HepG2 (cell line): ENCODE data around the gene TNFRSF13B. TPM values are rescaled to one million over a fixed set of nuclear protein-coding genes. Genes with fewer than 3 reads are reported as not detected.

Experiments used
- ATAC-seq: fragments of 200-7000 bp; cut with Tn5 transposase; 3 replicates; pipeline ENCODE4 v1.9.1; 2020; ENCODE audit warnings: mild to moderate bottlenecking, moderate library complexity
- BruUV-seq: library from RNA; stranded (reverse); fragments of 400-500 nt; replicated peaks from 2 replicates; lab custom pipeline; 2021; lab: Mats Ljungman, UMichigan
- CTCF ChIA-PET: fragments of 300-600 bp; formaldehyde crosslinking; extraction: SDS; loops from one replicate; lab custom pipeline; 2021; ENCODE audit warnings: low total read pairs, inconsistent platforms, low intra/inter-chr PET ratio; lab: Yijun Ruan, JAX
- POLR2A ChIA-PET: fragments of 350-600 bp; sonication (Branson Sonifier 250); formaldehyde crosslinking; loops from one replicate; lab custom pipeline; 2020; ENCODE audit warnings: antibody characterized with exemption, inconsistent platforms; lab: Yijun Ruan, JAX
- DNase-seq: peaks from one replicate; pipeline ENCODE4 v3.0.0-alpha.2; 2015; ENCODE audit warnings: low spot score
- FAIRE-seq: peaks from 3 replicates; lab custom pipeline; 2011; peaks lifted over from hg19 to GRCh38; lab: Jason Lieb, UNC
- H2AFZ ChIP-seq: one replicate; pipeline ENCODE4 v1.6.1; 2011; ENCODE audit warnings: low read length, inconsistent platforms
- H3K27ac ChIP-seq: fragments of 300-600 bp; 3 replicates; pipeline ENCODE4 v1.8.0; 2011; ENCODE audit warnings: mixed run types, mild to moderate bottlenecking, mixed read lengths, low read length, inconsistent platforms; ENCODE audit not compliant: insufficient read depth; ENCODE audit errors: extremely low read length
- H3K27me3 ChIP-seq, 2 experiments: fragments of 200-600 bp in 1 of 2; 2 replicates in 1 of 2; 3 replicates in 1 of 2; pipeline versions ENCODE4 v1.6.0 to v1.8.0; 2011; ENCODE audit warnings: low read length in 2 of 2, mild to moderate bottlenecking in 2 of 2, moderate library complexity in 2 of 2, inconsistent platforms in 1 of 2; ENCODE audit not compliant: insufficient read depth in 2 of 2, control insufficient read depth in 1 of 2
- H3K36me3 ChIP-seq, 2 experiments: fragments of 200-600 bp in 1 of 2; replicated peaks in 1 of 2; 2 replicates in 1 of 2; 3 replicates in 1 of 2; pipeline versions ENCODE4 v1.5.1 to v1.8.0; 2011; ENCODE audit warnings: low read length in 2 of 2, inconsistent platforms in 1 of 2; ENCODE audit not compliant: insufficient read depth in 2 of 2, control insufficient read depth in 1 of 2
- H3K4me1 ChIP-seq: 2 replicates; pipeline ENCODE4 v1.5.1; 2012; ENCODE audit warnings: low read length, inconsistent platforms; ENCODE audit not compliant: insufficient read depth
- H3K4me2 ChIP-seq: 2 replicates; pipeline ENCODE4 v1.6.0; 2011; ENCODE audit warnings: low read depth, low read length, inconsistent platforms
- H3K4me3 ChIP-seq, 3 experiments: fragments of 200-600 bp in 1 of 3; sonication (generic), shearing (Covaris generic) in 1 of 3; replicated peaks in 1 of 3; 2 replicates each; pipeline ENCODE4 v1.5.1; 2011 to 2016; ENCODE audit warnings: low read length in 3 of 3, inconsistent platforms in 2 of 3, low read depth in 2 of 3, mild to moderate bottlenecking in 2 of 3, control low read depth in 1 of 3, mixed read lengths in 1 of 3; ENCODE audit not compliant: insufficient read depth in 1 of 3
- H3K79me2 ChIP-seq: one replicate; pipeline ENCODE4 v1.6.1; 2011; ENCODE audit warnings: low read length, inconsistent platforms; ENCODE audit not compliant: insufficient read depth
- H3K9ac ChIP-seq: 2 replicates; pipeline ENCODE4 v1.6.0; 2011; ENCODE audit warnings: mild to moderate bottlenecking, low read depth, low read length, inconsistent platforms; ENCODE audit not compliant: insufficient read depth
- H3K9me3 ChIP-seq: 2 replicates; pipeline ENCODE4 v1.5.1; 2012; ENCODE audit warnings: mild to moderate bottlenecking, low read length
- H4K20me1 ChIP-seq: 2 replicates; pipeline ENCODE4 v1.6.0; 2011; ENCODE audit warnings: inconsistent platforms, mild to moderate bottlenecking, low read length, moderate library complexity; ENCODE audit not compliant: insufficient read depth
- CENPT ChIP-seq: sonication (generic); formaldehyde crosslinking; IDR thresholded peaks from 2 replicates; pipeline ENCODE4 v1.8.0; 2022; ENCODE audit warnings: low read depth, mild to moderate bottlenecking, moderate library complexity, missing genetic modification reagents
- EP300 ChIP-seq, 3 experiments: sonication (generic) in 1 of 3; formaldehyde crosslinking in 1 of 3; IDR thresholded peaks; 2 replicates each; pipeline versions ENCODE4 v1.5.1 to v1.6.1; 2011 to 2020; ENCODE audit warnings: low read depth in 2 of 3, low read length in 2 of 3, borderline replicate concordance in 1 of 3, improper control_type of control experiment in 1 of 3, mild to moderate bottlenecking in 1 of 3, missing genetic modification reagents in 1 of 3, moderate library complexity in 1 of 3
- FIP1L1 ChIP-seq: fragments of 200-400 bp; formaldehyde crosslinking; IDR thresholded peaks from 2 replicates; pipeline ENCODE4 v1.6.1; 2018; ENCODE audit warnings: low read depth, mild to moderate bottlenecking, low read length, moderate library complexity, borderline replicate concordance; ENCODE audit not compliant: insufficient read depth
- FUBP1 ChIP-seq: sonication (generic); formaldehyde crosslinking; IDR thresholded peaks from 2 replicates; pipeline ENCODE4 v1.5.1; 2020; ENCODE audit warnings: missing genetic modification reagents, mild to moderate bottlenecking, borderline replicate concordance
- PHB2 ChIP-seq: fragments of 450-650 bp; IDR thresholded peaks from 2 replicates; pipeline ENCODE4 v1.6.1; 2018; ENCODE audit not compliant: partially characterized antibody
- TFDP2 ChIP-seq: sonication (generic); formaldehyde crosslinking; IDR thresholded peaks from 2 replicates; pipeline ENCODE4 v1.4.0; 2020; ENCODE audit warnings: missing genetic modification reagents
- TSC22D2 ChIP-seq: sonication (generic); formaldehyde crosslinking; IDR thresholded peaks from 2 replicates; pipeline ENCODE4 v1.5.1; 2020; ENCODE audit warnings: missing genetic modification reagents, mild to moderate bottlenecking, borderline replicate concordance
- ZBTB44 ChIP-seq: sonication (generic); formaldehyde crosslinking; IDR thresholded peaks from 2 replicates; pipeline ENCODE4 v1.4.0; 2020; ENCODE audit warnings: missing genetic modification reagents
- ZNF275 ChIP-seq: sonication (generic); formaldehyde crosslinking; IDR thresholded peaks from 2 replicates; pipeline ENCODE4 v1.8.0; 2022; ENCODE audit warnings: missing genetic modification reagents, mild to moderate bottlenecking, inconsistent platforms, borderline replicate concordance
- WGBS: methylation state at CpG from one replicate; pipeline ENCODE4 v1.1.6; 2017; ENCODE audit warnings: low lambda C conversion rate; 5-methylcytosine and 5-hydroxymethylcytosine counted together
- in situ Hi-C: cut with HindIII; loops from 2 replicates; pipeline ENCODE4 v1.10.0; 2017; ENCODE audit warnings: low pct_unique_long_range_greater_than_20kb; ENCODE audit not compliant: extremely low pct_ligation_motif_present
- intact Hi-C: fragments of 100-400 bp; cut with micrococcal nuclease; formaldehyde crosslinking; loops from one replicate; pipeline ENCODE4 v1.10.0; 2022; ENCODE audit not compliant: unreplicated experiment
- polyA plus RNA-seq, 8 experiments: library from polyadenylated mRNA; depleted of rRNA in 3 of 8; stranded (reverse) in 7 of 8; unstranded in 1 of 8; fragments of >200 nt; fragmentation: Illumina TruSeq in 4 of 8; extraction: Trizol in 4 of 8; gene quantifications; 2 replicates each; pipeline versions ENCODE4 v1.2.1 to v1.2.3, GENCODE V29; 2011 to 2016; ENCODE audit warnings: low read depth in 4 of 8, missing spikeins in 1 of 8, mixed read lengths in 1 of 8; ENCODE audit not compliant: insufficient read depth in 1 of 8
- total RNA-seq, 5 experiments: library from RNA; depleted of rRNA; stranded (reverse); fragments of >200 nt; fragmentation: Illumina TruSeq; extraction: Trizol; gene quantifications; 2 replicates each; pipeline ENCODE4 v1.2.3, GENCODE V29; 2016; ENCODE audit warnings: low read depth in 1 of 5

The TNFRSF13B gene
- total and polyA plus RNA-seq, 2 of the 13 experiments (the other 11 are each of a cell fraction or from before 2014, with no cell fraction given), result not detected

- H3K4me2 ChIP-seq, result no peak overlapping the region
- no peak overlapping the region for H3K27ac ChIP-seq
- BruUV-seq, result no TSS peak
- no peaks in the 10 kb centered on the region for H3K36me3 ChIP-seq
- in situ Hi-C loops, result no loop called here
- DNase-seq (no peak), FAIRE-seq (no peak), ATAC-seq (no peak)
- H3K79me2 ChIP-seq, result no peaks in the 10 kb centered on the region
- CTCF ChIA-PET, result no interaction called here
- no peak overlapping the region for H3K9ac ChIP-seq
- H4K20me1 ChIP-seq, result no peaks in the 10 kb centered on the region
- H3K4me3 ChIP-seq, result no peak overlapping the region
- POLR2A ChIA-PET, result no interaction called here
- WGBS, result no CpG with 5 or more reads among the region's 12 CpGs
- H2AFZ ChIP-seq, result no peak overlapping the region
- H3K9me3 ChIP-seq, result no peaks in the 10 kb centered on the region
- intact Hi-C loops, result no loop called here
- H3K4me1 ChIP-seq, result no peaks in the 10 kb centered on the region
- H3K27me3 ChIP-seq, result peaks cover 7 to 73% of the 10 kb centered on the region in 2 experiments; a peak in 4 of 5 replicates
- TF ChIP-seq ZBTB44 (CRISPR knock-in tag) (no peak), FUBP1 (CRISPR knock-in tag) (no peak), TSC22D2 (CRISPR knock-in tag) (no peak), FIP1L1 (no peak), ZNF275 (CRISPR knock-in tag) (no peak), TFDP2 (no peak), CENPT (CRISPR knock-in tag) (no peak), PHB2 (no peak), EP300 (IDR thresholded peaks at IDR 0.05; ENCODE audit: low read depth in 2 of 2, low read length in 2 of 2) (no peak), EP300 (CRISPR knock-in tag; IDR thresholded peaks at IDR 0.05; ENCODE audit: borderline replicate concordance) (no peak)
Measured at GRCh38 chr17:16934836-16935235, 37.1 kb downstream of the TNFRSF13B start.
